GM12864 (cell line): ENCODE data around the gene CLIC5.

Source experiments
- DNase-seq: peaks from one replicate; pipeline ENCODE4 v3.0.0-alpha.2; 2011; ENCODE audit warnings: low read depth
- H3K4me3 ChIP-seq: 2 replicates; pipeline ENCODE4 v1.5.1; 2011; ENCODE audit warnings: mild to moderate bottlenecking, low read depth, low read length, control low read depth
- CTCF ChIP-seq: IDR thresholded peaks from 2 replicates; pipeline ENCODE4 v1.5.1; 2011; ENCODE audit warnings: low read depth, mild to moderate bottlenecking, moderate library complexity, low read length, control low read depth, inconsistent platforms; ENCODE audit errors: missing control alignments

Gene CLIC5

GRCh38 chr6:46014046-46014445 is 1.6 kb downstream of the CLIC5 start:
- no peak for DNase-seq
- TF ChIP-seq CTCF = no peak
- no peak overlapping the region for H3K4me3 ChIP-seq

GRCh38 chr6:46013639-46014038 is 2.0 kb downstream of the CLIC5 start:
- no peak overlapping the region for H3K4me3 ChIP-seq
- no peak for DNase-seq

GRCh38 chr6:46012834-46013233 is 2.8 kb downstream of the CLIC5 start:
- DNase-seq = no peak
- TF ChIP-seq CTCF = no peak
- H3K4me3 ChIP-seq = no peak overlapping the region

More at GRCh38 chr6:46013639-46014038, 2.0 kb downstream of the CLIC5 start:
- TF ChIP-seq CTCF = no peak

DNA sequence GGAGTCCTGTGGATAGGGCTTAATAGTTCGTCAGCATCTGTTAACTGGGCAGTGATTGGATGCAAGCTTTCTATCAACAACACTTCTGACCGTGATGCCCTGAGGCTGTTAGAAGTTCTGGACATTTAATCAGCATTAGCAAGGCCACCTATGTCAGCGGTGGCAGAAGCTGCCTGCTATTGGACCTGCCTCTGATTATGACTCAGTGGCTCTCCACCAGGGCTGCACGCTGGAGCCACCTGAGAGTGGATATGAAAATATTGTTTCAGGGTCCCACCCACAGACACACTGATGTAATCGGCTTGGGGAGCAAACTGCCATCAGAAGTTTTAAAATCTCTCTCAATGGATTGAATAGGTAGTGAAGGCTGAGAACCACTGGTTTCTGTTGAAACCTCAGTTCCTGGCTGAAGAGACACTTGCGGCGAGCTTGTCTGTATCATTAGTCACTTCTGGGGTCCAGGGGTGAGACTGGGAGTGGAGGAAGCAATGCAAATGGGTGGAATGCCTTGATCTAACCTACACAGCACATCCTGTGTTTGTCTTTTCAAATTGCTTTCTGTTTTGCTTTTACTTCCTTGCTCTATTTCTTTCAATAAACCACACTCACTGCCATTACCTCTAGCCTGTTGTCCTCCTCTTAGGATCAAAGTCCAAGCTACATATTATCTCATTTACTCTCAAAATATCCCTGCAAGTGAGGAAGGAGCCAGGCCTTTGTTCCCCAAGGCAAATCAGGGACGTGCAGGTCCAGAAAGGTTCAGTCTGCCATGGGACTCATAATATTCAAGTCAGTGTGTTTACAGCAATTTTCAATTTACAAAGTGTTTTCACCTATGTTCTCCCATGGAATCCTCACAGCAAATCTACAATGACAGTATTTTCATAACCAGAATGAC is 4.2 kb downstream of the CLIC5 start:
- no peak for TF ChIP-seq CTCF
- H3K4me3 ChIP-seq = peak overlapping the region; percentile 13; the same call in 1 of the 2 replicates
- peak; percentile 80 for DNase-seq

DNA sequence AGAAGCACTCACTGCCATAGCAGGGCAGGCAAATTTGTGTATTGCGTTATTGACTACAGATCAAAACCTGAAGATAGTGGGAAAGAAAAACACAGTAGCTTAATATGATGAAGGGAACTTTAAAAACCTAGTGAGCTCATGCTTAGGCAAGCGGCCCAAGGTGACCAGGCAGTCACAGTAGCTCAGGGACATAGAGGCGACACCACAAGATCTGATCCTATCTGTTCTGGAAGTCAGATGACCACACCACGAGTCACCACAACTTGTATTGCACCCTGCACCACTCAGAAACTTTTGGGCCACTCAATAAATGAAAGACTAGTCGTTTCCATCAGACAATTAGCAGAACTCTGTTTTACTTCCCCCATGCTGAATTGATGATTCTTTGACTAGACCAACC is 4.9 kb downstream of the CLIC5 start:
- peak overlapping the region; percentile 13; the same call in 1 of the 2 replicates for H3K4me3 ChIP-seq
- DNase-seq = no peak
- TF ChIP-seq CTCF = no peak

- no peak for DNase-seq
- TF ChIP-seq CTCF = no peak
- H3K4me3 ChIP-seq = no peak overlapping the region
Observed at GRCh38 chr6:46010270-46010669, 5.4 kb downstream of the CLIC5 start.

DNA sequence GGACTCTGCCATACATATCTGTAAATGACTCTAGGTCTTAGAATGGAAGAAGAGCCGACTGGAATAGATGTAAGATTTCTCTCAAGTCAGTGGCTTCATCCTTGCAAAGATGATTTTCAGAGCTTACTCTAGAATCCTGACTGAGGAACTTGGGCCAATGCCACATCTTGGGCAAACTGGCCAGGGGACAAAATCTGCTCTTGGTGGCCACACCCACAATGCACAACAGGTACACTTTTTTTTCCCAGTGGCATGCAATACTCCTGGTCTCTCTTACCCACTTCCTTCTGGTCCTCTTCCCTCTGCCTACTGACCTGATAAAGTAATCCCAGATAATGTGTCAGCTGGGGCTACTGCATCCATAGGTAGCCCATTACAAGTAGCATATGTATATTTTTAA is 13.4 kb downstream of the CLIC5 start:
- TF ChIP-seq CTCF = no peak
- no peak overlapping the region for H3K4me3 ChIP-seq

More for the DNA sequence above, 13.4 kb downstream of the CLIC5 start:
- no peak for DNase-seq
